HG02610 (cell line): Measurements from ENCODE around the gene DNAH10.

ENCODE experiments used
- ATAC-seq: cut with Tn5 transposase; IDR thresholded peaks from one replicate; pipeline ENCODE4 v1.9.1; 2021; ENCODE audit warnings: mild to moderate bottlenecking, moderate library complexity; ENCODE audit not compliant: unreplicated experiment

Gene DNAH10

GRCh38 chr12:123931686-123932321 is 169.7 kb downstream of the DNAH10 start:
- no peak for ATAC-seq

GRCh38 chr12:123933214-123933613 is 171.1 kb downstream of the DNAH10 start:
- no peak for ATAC-seq

GRCh38 chr12:123934016-123934620 is 172.0 kb downstream of the DNAH10 start:
- ATAC-seq = no peak

GRCh38 chr12:123934829-123935228 is 172.7 kb downstream of the DNAH10 start:
- ATAC-seq = no peak

- no peak for ATAC-seq
Measured at GRCh38 chr12:123935956-123936355, 173.9 kb downstream of the DNAH10 start.

GRCh38 chr12:123936471-123936870 is 174.4 kb downstream of the DNAH10 start:
- no peak for ATAC-seq

GRCh38 chr12:123936956-123937706 is 175.0 kb downstream of the DNAH10 start:
- no peak for ATAC-seq

GRCh38 chr12:123937707-123938591 is 175.8 kb downstream of the DNAH10 start:
- no peak for ATAC-seq

GRCh38 chr12:123938679-123939480 is 176.8 kb downstream of the DNAH10 start:
- no peak for ATAC-seq

GRCh38 chr12:123939716-123940626 is 177.9 kb downstream of the DNAH10 start:
- no peak for ATAC-seq

- ATAC-seq = no peak
Measured at GRCh38 chr12:123940627-123940966, 178.5 kb downstream of the DNAH10 start.

- ATAC-seq = no peak
Measured at GRCh38 chr12:123941000-123941399, 178.9 kb downstream of the DNAH10 start.

GRCh38 chr12:123941624-123942237 is 179.6 kb downstream of the DNAH10 start:
- ATAC-seq = no peak

GRCh38 chr12:123942238-123942653 is 180.1 kb downstream of the DNAH10 start:
- no peak for ATAC-seq

- no peak for ATAC-seq
Measured at GRCh38 chr12:123942911-123943648, 181.0 kb downstream of the DNAH10 start.

GRCh38 chr12:123943816-123944215 is 181.7 kb downstream of the DNAH10 start:
- no peak for ATAC-seq

- ATAC-seq = no peak
Measured at GRCh38 chr12:123944696-123945095, 182.6 kb downstream of the DNAH10 start.
